Measurements from ENCODE around the gene SHC3. TPM values are rescaled to one million over a fixed set of nuclear protein-coding genes. Genes with fewer than 3 reads are reported as not detected.
A peak's percentile ranks its signal among the peaks of the same experiment; 100 is the strongest.

SHC3 gene
- total RNA-seq, 6 donors from 2014 or later: 11.0 to 22.0 (median 14.0) TPM

DNA sequence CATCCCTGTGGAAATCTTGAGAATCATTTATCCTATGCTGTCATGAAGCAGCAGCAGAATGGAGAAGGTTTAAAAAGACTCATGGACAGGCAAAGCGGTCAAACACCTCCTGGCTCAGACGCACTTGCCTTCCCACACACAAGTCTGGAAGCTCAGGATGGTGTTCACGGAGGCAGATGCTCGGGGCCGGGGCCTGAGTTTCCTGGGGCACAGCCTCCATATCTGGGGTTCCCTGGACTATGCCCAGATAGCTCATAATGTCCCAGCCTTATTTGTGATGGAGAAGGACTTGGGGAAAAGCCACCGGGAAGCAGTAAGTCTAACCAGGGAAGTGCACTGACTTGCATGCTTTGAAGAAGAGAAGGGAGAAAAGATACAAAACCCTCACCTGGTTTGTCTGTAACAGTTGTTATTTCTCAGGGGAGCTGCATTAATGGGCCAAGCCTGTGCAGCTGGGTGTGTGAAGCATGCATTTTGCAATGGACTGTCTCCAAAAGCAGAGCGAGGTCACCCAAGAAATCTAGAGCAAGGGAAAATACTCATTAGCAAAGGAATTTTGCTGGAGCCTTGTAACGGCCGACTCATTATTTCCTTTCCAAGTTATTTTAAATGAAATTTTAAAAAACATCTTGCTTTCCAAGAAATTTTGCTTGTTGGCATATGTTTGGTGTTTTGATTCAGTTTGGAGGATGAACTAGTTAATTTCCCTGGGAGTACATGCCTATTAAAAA, 184.0 kb downstream of the SHC3 start:
- ATAC-seq (ENCODE audit: low FRiP score in 2 of 2): no peak
- TF ChIP-seq POLR2A (IDR thresholded peaks at IDR 0.05) (no peak), POLR2AphosphoS5 (IDR thresholded peaks at IDR 0.05) (no peak)
- TF ChIP-seq, protein P1, sequence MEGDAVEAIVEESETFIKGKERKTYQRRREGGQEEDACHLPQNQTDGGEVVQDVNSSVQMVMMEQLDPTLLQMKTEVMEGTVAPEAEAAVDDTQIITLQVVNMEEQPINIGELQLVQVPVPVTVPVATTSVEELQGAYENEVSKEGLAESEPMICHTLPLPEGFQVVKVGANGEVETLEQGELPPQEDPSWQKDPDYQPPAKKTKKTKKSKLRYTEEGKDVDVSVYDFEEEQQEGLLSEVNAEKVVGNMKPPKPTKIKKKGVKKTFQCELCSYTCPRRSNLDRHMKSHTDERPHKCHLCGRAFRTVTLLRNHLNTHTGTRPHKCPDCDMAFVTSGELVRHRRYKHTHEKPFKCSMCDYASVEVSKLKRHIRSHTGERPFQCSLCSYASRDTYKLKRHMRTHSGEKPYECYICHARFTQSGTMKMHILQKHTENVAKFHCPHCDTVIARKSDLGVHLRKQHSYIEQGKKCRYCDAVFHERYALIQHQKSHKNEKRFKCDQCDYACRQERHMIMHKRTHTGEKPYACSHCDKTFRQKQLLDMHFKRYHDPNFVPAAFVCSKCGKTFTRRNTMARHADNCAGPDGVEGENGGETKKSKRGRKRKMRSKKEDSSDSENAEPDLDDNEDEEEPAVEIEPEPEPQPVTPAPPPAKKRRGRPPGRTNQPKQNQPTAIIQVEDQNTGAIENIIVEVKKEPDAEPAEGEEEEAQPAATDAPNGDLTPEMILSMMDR (IDR thresholded peaks at IDR 0.05): no peak
- peaks cover 10 to 30% (median 19%) of the 10 kb centered on the region in 4 donors for H3K4me1 ChIP-seq
- 71 to 81% methylated on average over 9 of the region's 9 CpGs for WGBS, 2 donors
- H3K4me3 ChIP-seq: peak overlapping the region in 1 of 4 donors; percentile 64
- peaks cover 0 to 13% (median 0%) of the 10 kb centered on the region in 4 donors for H3K27me3 ChIP-seq
- DNase-seq: no peak
- no peak overlapping the region for H3K27ac ChIP-seq
- H3K36me3 ChIP-seq: no peaks in the 10 kb centered on the region
- H3K9me3 ChIP-seq: no peaks in the 10 kb centered on the region

GRCh38 chr9:88993871-88994460, 184.7 kb downstream of the SHC3 start:
- Histone ChIP-seq H3K36me3 (no peaks in the 10 kb centered on the region), H3K27ac (no peak overlapping the region), H3K9me3 (no peaks in the 10 kb centered on the region), H3K4me3 (peak overlapping the region in 1 of 4 donors; percentile 64), H3K4me1 (peaks cover 7 to 33% (median 25%) of the 10 kb centered on the region in 4 donors), H3K27me3 (peaks cover 0 to 13% (median 0%) of the 10 kb centered on the region in 4 donors)
- no peak for DNase-seq
- WGBS, 2 donors: 73 to 80% methylated on average over 12 to 14 of the region's 14 CpGs
- ATAC-seq (ENCODE audit: low FRiP score in 2 of 2): no peak
- TF ChIP-seq POLR2A (IDR thresholded peaks at IDR 0.05): no peak

DNA sequence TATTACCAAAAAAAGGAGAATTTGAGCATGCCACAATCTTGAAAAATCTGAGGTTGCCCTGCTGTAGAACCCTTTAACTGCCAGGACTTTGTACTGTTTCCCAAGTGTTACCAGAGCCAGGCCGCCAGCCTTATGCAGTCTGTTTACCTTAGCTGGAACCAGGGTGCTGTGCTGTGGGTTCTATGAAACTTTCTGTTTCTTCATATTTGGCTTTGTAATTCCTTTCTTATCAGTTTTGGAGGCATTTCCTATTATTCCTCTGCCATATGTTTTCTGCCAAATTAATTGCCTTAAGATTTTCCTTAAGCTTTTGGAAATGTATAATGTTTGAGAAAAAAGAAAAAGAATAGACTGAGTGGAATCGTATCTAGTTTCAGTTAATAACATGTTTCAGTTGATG, 185.3 kb downstream of the SHC3 start:
- no peak for DNase-seq
- no peaks in the 10 kb centered on the region for H3K36me3 ChIP-seq
- TF ChIP-seq POLR2AphosphoS5 (IDR thresholded peaks at IDR 0.05): no peak
- TF ChIP-seq POLR2A (IDR thresholded peaks at IDR 0.05): no peak
- TF ChIP-seq, protein P1 (IDR thresholded peaks at IDR 0.05): no peak
- no peak for TF ChIP-seq EP300 (IDR thresholded peaks at IDR 0.05)
- H3K4me3 ChIP-seq: peak overlapping the region in 1 of 4 donors; percentile 64
- WGBS, 2 donors: 66 to 73% methylated on average over 2 of the region's 2 CpGs
- H3K27me3 ChIP-seq: peaks cover 0 to 13% (median 0%) of the 10 kb centered on the region in 4 donors
- H3K9me3 ChIP-seq: no peaks in the 10 kb centered on the region
- no peak overlapping the region for H3K27ac ChIP-seq
- ATAC-seq (ENCODE audit: low FRiP score in 2 of 2): no peak
- peaks cover 7 to 28% (median 25%) of the 10 kb centered on the region in 4 donors for H3K4me1 ChIP-seq

DNA sequence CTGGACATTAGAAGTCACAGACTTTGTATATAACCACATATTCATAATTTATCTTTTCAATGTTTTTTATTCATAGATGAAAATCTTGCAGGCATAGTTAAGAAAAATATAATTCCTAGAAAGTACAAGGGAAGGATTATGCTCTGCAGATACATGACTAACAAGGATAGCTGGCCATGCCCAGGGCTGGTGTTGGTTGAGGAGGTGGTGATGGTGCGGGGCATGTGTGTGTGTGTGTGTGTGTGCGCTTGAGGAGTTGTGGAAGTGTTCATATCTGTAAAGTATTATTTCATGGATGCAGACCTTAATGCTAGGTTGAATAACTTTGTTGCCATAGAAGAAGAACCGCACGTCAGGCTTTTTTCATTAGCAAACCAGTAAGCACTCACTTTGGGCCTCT, 186.1 kb downstream of the SHC3 start:
- Histone ChIP-seq H3K4me3 (peak overlapping the region in 3 of 4 donors; percentile 50 to 70 (median 64)), H3K27ac (no peak overlapping the region), H3K36me3 (no peaks in the 10 kb centered on the region), H3K27me3 (peaks cover 0 to 13% (median 0%) of the 10 kb centered on the region in 4 donors), H3K9me3 (no peaks in the 10 kb centered on the region), H3K4me1 (peaks cover 7 to 28% (median 25%) of the 10 kb centered on the region in 4 donors)
- DNase-seq (no peak), ATAC-seq (ENCODE audit: low FRiP score in 2 of 2) (no peak)
- WGBS, 2 donors: 78 to 82% methylated on average over 4 of the region's 4 CpGs
- TF ChIP-seq EP300 (IDR thresholded peaks at IDR 0.05) (no peak), POLR2AphosphoS5 (IDR thresholded peaks at IDR 0.05) (no peak), POLR2A (IDR thresholded peaks at IDR 0.05) (no peak)
- TF ChIP-seq, protein P1 (IDR thresholded peaks at IDR 0.05): no peak

Measured in upper lobe of left lung (tissue), 6 donors.